Mammary epithelial cell (primary cell): ENCODE results near the gene NDST3.

ENCODE experiments used
- EZH2 ChIP-seq: IDR thresholded peaks from 2 replicates; pipeline ENCODE4 v1.6.1; 2012; ENCODE audit warnings: low read length, inconsistent platforms, borderline replicate concordance
- TF ChIP-seq, protein P1 (sequence below), 2 donors: IDR thresholded peaks in 1 of 2; conservative IDR thresholded peaks in 1 of 2; 2 replicates each; pipeline ENCODE4 v1.5.1; 2011 to 2012; ENCODE audit warnings: inconsistent platforms in 2 of 2, low read length in 2 of 2, mild to moderate bottlenecking in 2 of 2, control low read depth in 1 of 2, low read depth in 1 of 2; ENCODE audit not compliant: insufficient read depth in 1 of 2; ENCODE audit errors: extremely low read depth in 1 of 2

DNA sequence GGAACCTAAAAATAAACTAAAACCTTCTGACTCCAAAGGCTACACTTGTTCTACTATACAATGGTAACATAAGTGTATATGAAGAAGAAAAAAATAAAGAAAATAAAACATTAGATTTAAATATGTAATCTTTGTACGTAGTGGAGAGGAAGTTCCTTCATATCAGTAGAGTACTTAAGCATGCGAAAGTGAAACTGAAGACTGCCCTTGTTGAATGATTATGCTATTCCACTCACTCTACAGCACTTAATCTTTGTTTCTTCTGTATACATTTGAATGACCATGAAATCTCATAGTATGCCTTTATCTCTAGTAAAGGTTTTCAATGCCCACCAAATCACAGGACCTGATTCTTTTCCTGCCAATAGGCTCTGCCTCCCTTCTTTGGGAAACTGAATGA lies 78.9 kb downstream of the NDST3 start:
- no peak for TF ChIP-seq EZH2
- TF ChIP-seq, protein P1, sequence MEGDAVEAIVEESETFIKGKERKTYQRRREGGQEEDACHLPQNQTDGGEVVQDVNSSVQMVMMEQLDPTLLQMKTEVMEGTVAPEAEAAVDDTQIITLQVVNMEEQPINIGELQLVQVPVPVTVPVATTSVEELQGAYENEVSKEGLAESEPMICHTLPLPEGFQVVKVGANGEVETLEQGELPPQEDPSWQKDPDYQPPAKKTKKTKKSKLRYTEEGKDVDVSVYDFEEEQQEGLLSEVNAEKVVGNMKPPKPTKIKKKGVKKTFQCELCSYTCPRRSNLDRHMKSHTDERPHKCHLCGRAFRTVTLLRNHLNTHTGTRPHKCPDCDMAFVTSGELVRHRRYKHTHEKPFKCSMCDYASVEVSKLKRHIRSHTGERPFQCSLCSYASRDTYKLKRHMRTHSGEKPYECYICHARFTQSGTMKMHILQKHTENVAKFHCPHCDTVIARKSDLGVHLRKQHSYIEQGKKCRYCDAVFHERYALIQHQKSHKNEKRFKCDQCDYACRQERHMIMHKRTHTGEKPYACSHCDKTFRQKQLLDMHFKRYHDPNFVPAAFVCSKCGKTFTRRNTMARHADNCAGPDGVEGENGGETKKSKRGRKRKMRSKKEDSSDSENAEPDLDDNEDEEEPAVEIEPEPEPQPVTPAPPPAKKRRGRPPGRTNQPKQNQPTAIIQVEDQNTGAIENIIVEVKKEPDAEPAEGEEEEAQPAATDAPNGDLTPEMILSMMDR (conservative IDR thresholded peaks at IDR 0.05 in 1 of 2, IDR thresholded peaks at IDR 0.05 in 1 of 2; ENCODE audit: extremely low read depth in 1 of 2, insufficient read depth in 1 of 2, low read depth in 1 of 2, low read length in 2 of 2), result no peak
